ENCODE results near the gene L3MBTL4.

L3MBTL4 gene

GRCh38 chr18:5979176-5979888, 435.4 kb downstream of the L3MBTL4 start:
- DNase-seq, result no peak

GRCh38 chr18:5977022-5977421, 437.7 kb downstream of the L3MBTL4 start:
- no peak for DNase-seq

GRCh38 chr18:5975111-5976002, 439.4 kb downstream of the L3MBTL4 start:
- DNase-seq, result no peak

- no peak for DNase-seq
Measured at GRCh38 chr18:5974696-5975095, 440.0 kb downstream of the L3MBTL4 start.

GRCh38 chr18:5973099-5973498, 441.6 kb downstream of the L3MBTL4 start:
- no peak for DNase-seq

GRCh38 chr18:5972298-5972697, 442.4 kb downstream of the L3MBTL4 start:
- DNase-seq, result peak in 1 of 2 experiments; percentile 19

- no peak for DNase-seq
Measured at GRCh38 chr18:5969989-5970403, 444.7 kb downstream of the L3MBTL4 start.

GRCh38 chr18:5969355-5969988, 445.2 kb downstream of the L3MBTL4 start:
- DNase-seq, result peak; percentile 43 to 55

- DNase-seq, result no peak
Measured at GRCh38 chr18:5967666-5968065, 447.0 kb downstream of the L3MBTL4 start.

GRCh38 chr18:5967007-5967406, 447.7 kb downstream of the L3MBTL4 start:
- no peak for DNase-seq

- DNase-seq, result no peak
Measured at GRCh38 chr18:5966514-5966913, 448.2 kb downstream of the L3MBTL4 start.

GRCh38 chr18:5964996-5965395, 449.7 kb downstream of the L3MBTL4 start:
- DNase-seq, result no peak

GRCh38 chr18:5964596-5964995, 450.1 kb downstream of the L3MBTL4 start:
- no peak for DNase-seq

- no peak for DNase-seq
Measured at GRCh38 chr18:5964108-5964507, 450.6 kb downstream of the L3MBTL4 start.

GRCh38 chr18:5963267-5963666, 451.4 kb downstream of the L3MBTL4 start:
- DNase-seq, result peak; percentile 41 to 47

GRCh38 chr18:5962362-5962761, 452.3 kb downstream of the L3MBTL4 start:
- no peak for DNase-seq

- no peak for DNase-seq
Measured at GRCh38 chr18:5961828-5962150, 452.9 kb downstream of the L3MBTL4 start.

GRCh38 chr18:5961097-5961827, 453.4 kb downstream of the L3MBTL4 start:
- peak in 1 of 2 experiments; percentile 18 for DNase-seq

- DNase-seq, result no peak
Measured at GRCh38 chr18:5958822-5959221, 455.9 kb downstream of the L3MBTL4 start.

GRCh38 chr18:5955861-5956260, 458.9 kb downstream of the L3MBTL4 start:
- DNase-seq, result no peak

GRCh38 chr18:5951515-5952091, 463.1 kb downstream of the L3MBTL4 start:
- peak; percentile 8 to 70 for DNase-seq

GRCh38 chr18:5948781-5949180, 465.9 kb downstream of the L3MBTL4 start:
- DNase-seq, result no peak

GRCh38 chr18:5948237-5948636, 466.5 kb downstream of the L3MBTL4 start:
- DNase-seq, result no peak

Measured in NCI-H526 (cell line).